ENCODE results near the gene CEP170.

Gene CEP170

GRCh38 chr1:243246916-243247315 lies 8.2 kb downstream of the CEP170 start:
- Histone ChIP-seq H3K27me3 (ENCODE audit: insufficient read depth, low read length, poor library complexity) (no peaks in the 10 kb centered on the region), H3K27ac (ENCODE audit: low read length) (no peak overlapping the region), H3K4me2 (ENCODE audit: insufficient read depth, low read length) (no peak overlapping the region), H3K9me3 (ENCODE audit: insufficient read depth, low read length, severe bottlenecking) (no peaks in the 10 kb centered on the region), H3K36me3 (ENCODE audit: insufficient read depth, low read length) (peaks cover 2% of the 10 kb centered on the region; the same call in 1 of the 2 replicates), H3K4me3 (ENCODE audit: low read depth in 1 of 2, low read length in 2 of 2) (no peak overlapping the region), H4K20me1 (ENCODE audit: insufficient read depth, low read length) (peaks cover 46% of the 10 kb centered on the region), H2AFZ (ENCODE audit: low read depth, low read length) (no peak overlapping the region), H3K79me2 (ENCODE audit: insufficient read depth, low read length) (peaks cover 98% of the 10 kb centered on the region), H3K9ac (ENCODE audit: low read depth, low read length) (no peak overlapping the region), H3K4me1 (ENCODE audit: insufficient read depth, low read length) (peaks cover 10% of the 10 kb centered on the region; the same call in 1 of the 2 replicates)
- no peak for ATAC-seq (ENCODE audit: insufficient read depth, low read depth)
- TF ChIP-seq EZH2 (IDR thresholded peaks at IDR 0.05; ENCODE audit: borderline replicate concordance, low read depth, low read length, severe bottlenecking) (no peak), CTCF (IDR thresholded peaks at IDR 0.05; ENCODE audit: borderline replicate concordance, extremely low read depth, low read length, poor library complexity, severe bottlenecking) (no peak)
- no peak for DNase-seq

- H3K9me3 ChIP-seq (ENCODE audit: insufficient read depth, low read length, severe bottlenecking): no peaks in the 10 kb centered on the region
- H3K27me3 ChIP-seq (ENCODE audit: insufficient read depth, low read length, poor library complexity): no peaks in the 10 kb centered on the region
- H3K27ac ChIP-seq (ENCODE audit: low read length): no peak overlapping the region
- H3K9ac ChIP-seq (ENCODE audit: low read depth, low read length): no peak overlapping the region
- H4K20me1 ChIP-seq (ENCODE audit: insufficient read depth, low read length): peaks cover 50% of the 10 kb centered on the region
- H3K4me2 ChIP-seq (ENCODE audit: insufficient read depth, low read length): no peak overlapping the region
- no peak overlapping the region for H3K4me3 ChIP-seq (ENCODE audit: low read depth in 1 of 2, low read length in 2 of 2)
- H2AFZ ChIP-seq (ENCODE audit: low read depth, low read length): no peak overlapping the region
- DNase-seq: no peak
- peaks cover 2% of the 10 kb centered on the region; the same call in 1 of the 2 replicates for H3K36me3 ChIP-seq (ENCODE audit: insufficient read depth, low read length)
- peaks cover 10% of the 10 kb centered on the region; the same call in 1 of the 2 replicates for H3K4me1 ChIP-seq (ENCODE audit: insufficient read depth, low read length)
- no peak for ATAC-seq (ENCODE audit: insufficient read depth, low read depth)
- TF ChIP-seq EZH2 (IDR thresholded peaks at IDR 0.05; ENCODE audit: borderline replicate concordance, low read depth, low read length, severe bottlenecking) (no peak), CTCF (IDR thresholded peaks at IDR 0.05; ENCODE audit: borderline replicate concordance, extremely low read depth, low read length, poor library complexity, severe bottlenecking) (no peak)
- H3K79me2 ChIP-seq (ENCODE audit: insufficient read depth, low read length): peaks cover 98% of the 10 kb centered on the region
Measured at GRCh38 chr1:243244432-243244841, 10.6 kb downstream of the CEP170 start.

- H3K4me1 ChIP-seq (ENCODE audit: insufficient read depth, low read length): no peaks in the 10 kb centered on the region
- peaks cover 12% of the 10 kb centered on the region for H3K36me3 ChIP-seq (ENCODE audit: insufficient read depth, low read length)
- H3K9me3 ChIP-seq (ENCODE audit: insufficient read depth, low read length, severe bottlenecking): peaks cover 13% of the 10 kb centered on the region
- no peak for TF ChIP-seq EZH2 (IDR thresholded peaks at IDR 0.05; ENCODE audit: borderline replicate concordance, low read depth, low read length, severe bottlenecking)
- TF ChIP-seq CTCF (IDR thresholded peaks at IDR 0.05; ENCODE audit: borderline replicate concordance, extremely low read depth, low read length, poor library complexity, severe bottlenecking): no peak
- H3K79me2 ChIP-seq (ENCODE audit: insufficient read depth, low read length): peaks cover 97% of the 10 kb centered on the region
- H3K27ac ChIP-seq (ENCODE audit: low read length): no peak overlapping the region
- H3K4me3 ChIP-seq (ENCODE audit: low read depth in 1 of 2, low read length in 2 of 2): no peak overlapping the region
- H2AFZ ChIP-seq (ENCODE audit: low read depth, low read length): no peak overlapping the region
- peaks cover 17% of the 10 kb centered on the region; the same call in 1 of the 2 replicates for H4K20me1 ChIP-seq (ENCODE audit: insufficient read depth, low read length)
- H3K4me2 ChIP-seq (ENCODE audit: insufficient read depth, low read length): no peak overlapping the region
- DNase-seq (no peak), ATAC-seq (ENCODE audit: insufficient read depth, low read depth) (no peak)
- H3K9ac ChIP-seq (ENCODE audit: low read depth, low read length): no peak overlapping the region
- H3K27me3 ChIP-seq (ENCODE audit: insufficient read depth, low read length, poor library complexity): no peaks in the 10 kb centered on the region
Measured at GRCh38 chr1:243236604-243237252, 18.4 kb downstream of the CEP170 start.
